SK-N-SH (cell line): ENCODE results near the gene NAGA. TPM values are rescaled to one million over a fixed set of nuclear protein-coding genes. Genes with fewer than 3 reads are reported as not detected.

Experiments used
- CTCF ChIA-PET: fragments of 300-600, 350-600 bp; formaldehyde crosslinking; extraction: SDS; loops from one replicate; lab custom pipeline; 2021; lab: Yijun Ruan, JAX
- POLR2A ChIA-PET: fragments of 350-600 bp; sonication (Branson Sonifier 250); formaldehyde crosslinking; extraction: SDS; loops from one replicate; lab custom pipeline; 2020; ENCODE audit warnings: antibody characterized with exemption, inconsistent platforms; lab: Yijun Ruan, JAX
- DNase-seq: peaks from one replicate; pipeline ENCODE4 v3.0.0; 2012
- H2AFZ ChIP-seq: fragments of 200-600 bp; sonication (generic); 2 replicates; pipeline ENCODE4 v1.8.1; 2016; ENCODE audit warnings: antibody characterized with exemption, mild to moderate bottlenecking, low read depth
- H3F3A ChIP-seq: fragments of 200-600 bp; sonication (generic); replicated peaks from 2 replicates; pipeline ENCODE3; 2016; ENCODE audit warnings: antibody characterized with exemption, mild to moderate bottlenecking; ENCODE audit not compliant: insufficient read depth
- H3K27ac ChIP-seq, 2 experiments: fragments of 200-500 bp in 1 of 2; fragments of 200-600 bp in 1 of 2; sonication (Bioruptor generic) in 1 of 2; sonication (generic), shearing (Covaris generic) in 1 of 2; 2 replicates each; pipeline versions ENCODE4 v1.5.1 to v1.6.1; 2014 to 2016; ENCODE audit warnings: low read depth in 2 of 2, inconsistent platforms in 1 of 2, low read length in 1 of 2, mild to moderate bottlenecking in 1 of 2, mixed read lengths in 1 of 2
- H3K27me3 ChIP-seq: fragments of 200-600 bp; sonication (generic), shearing (Covaris generic); 2 replicates; pipeline ENCODE4 v1.6.1; 2016; ENCODE audit warnings: mixed run types; ENCODE audit not compliant: insufficient read depth
- H3K36me3 ChIP-seq, 2 experiments: fragments of 200-500 bp in 1 of 2; fragments of 200-600 bp in 1 of 2; sonication (Bioruptor generic) in 1 of 2; sonication (generic) in 1 of 2; replicated peaks in 1 of 2; 2 replicates each; pipeline versions ENCODE3 to v1.5.1; 2014 to 2016; ENCODE audit warnings: low read length in 1 of 2, mild to moderate bottlenecking in 1 of 2; ENCODE audit not compliant: insufficient read depth in 2 of 2, control insufficient read depth in 1 of 2
- H3K4me1 ChIP-seq, 2 experiments: fragments of 200-500 bp in 1 of 2; fragments of 200-600 bp in 1 of 2; sonication (Bioruptor generic) in 1 of 2; sonication (generic), shearing (Covaris generic) in 1 of 2; 2 replicates each; pipeline versions ENCODE4 v1.5.1 to v1.6.1; 2014 to 2016; ENCODE audit warnings: low read depth in 1 of 2, low read length in 1 of 2, mixed run types in 1 of 2; ENCODE audit not compliant: insufficient read depth in 2 of 2, control insufficient read depth in 1 of 2
- H3K4me2 ChIP-seq: fragments of 200-600 bp; sonication (generic), shearing (Covaris generic); 2 replicates; pipeline ENCODE4 v1.6.1; 2017; ENCODE audit warnings: mixed run types
- H3K4me3 ChIP-seq, 2 experiments: fragments of 200-500 bp in 1 of 2; fragments of 200-600 bp in 1 of 2; sonication (Bioruptor generic) in 1 of 2; sonication (generic), shearing (Covaris generic) in 1 of 2; 2 replicates each; pipeline versions ENCODE4 v1.5.1 to v1.8.1; 2014 to 2016; ENCODE audit warnings: low read depth in 2 of 2, inconsistent platforms in 1 of 2, low read length in 1 of 2, mild to moderate bottlenecking in 1 of 2, mixed read lengths in 1 of 2, moderate library complexity in 1 of 2
- H3K79me2 ChIP-seq: fragments of 200-600 bp; sonication (generic); 2 replicates; pipeline ENCODE4 v1.8.1; 2017; ENCODE audit warnings: mild to moderate bottlenecking; ENCODE audit not compliant: insufficient read depth
- H3K9ac ChIP-seq: fragments of 200-600 bp; sonication (generic); 2 replicates; pipeline ENCODE4 v1.6.1; 2017; ENCODE audit warnings: mixed run types
- H3K9me2 ChIP-seq: fragments of 200-600 bp; sonication (generic); 2 replicates; pipeline ENCODE4 v1.6.1; 2017; ENCODE audit warnings: mixed run types
- H3K9me3 ChIP-seq: fragments of 200-600 bp; sonication (generic); 2 replicates; pipeline ENCODE4 v1.6.1; 2017; ENCODE audit warnings: mixed run types, mild to moderate bottlenecking, moderate library complexity
- H4K20me1 ChIP-seq: fragments of 200-600 bp; sonication (generic); 2 replicates; pipeline ENCODE4 v1.6.1; 2017; ENCODE audit warnings: mild to moderate bottlenecking, mixed run types; ENCODE audit not compliant: insufficient read depth
- ELF1 ChIP-seq: IDR thresholded peaks from 2 replicates; pipeline ENCODE4 v1.4.0; 2012
- EP300 ChIP-seq, 2 experiments: IDR thresholded peaks; 2 replicates each; pipeline versions ENCODE4 v1.4.0 to v1.6.1; 2012; ENCODE audit warnings: borderline replicate concordance in 1 of 2, low read depth in 1 of 2, low read length in 1 of 2
- FOXJ3 ChIP-seq: sonication (generic); formaldehyde crosslinking; IDR thresholded peaks from 2 replicates; pipeline ENCODE4 v1.5.1; 2020; ENCODE audit warnings: mild to moderate bottlenecking, missing genetic modification reagents
- MEF2A ChIP-seq: IDR thresholded peaks from 2 replicates; pipeline ENCODE4 v1.4.0; 2012; ENCODE audit warnings: low read depth, borderline replicate concordance
- MXI1 ChIP-seq: IDR thresholded peaks from 2 replicates; pipeline ENCODE4 v1.6.1; 2012; ENCODE audit warnings: mild to moderate bottlenecking, low read depth, low read length, improper control_type of control experiment
- TCF12 ChIP-seq: IDR thresholded peaks from 2 replicates; pipeline ENCODE4 v1.4.0; 2012
- WGBS: methylation state at CpG from one replicate; pipeline ENCODE4 v1.1.6; 2017; ENCODE audit warnings: low lambda C conversion rate; 5-methylcytosine and 5-hydroxymethylcytosine counted together
- polyA plus RNA-seq, 3 experiments: library from polyadenylated mRNA; depleted of rRNA; stranded (reverse); fragments of >200 nt; gene quantifications; 2 replicates each; pipeline ENCODE4 v1.2.3, GENCODE V29; 2012
- TF ChIP-seq, protein P1 (sequence below): IDR thresholded peaks from 2 replicates; pipeline ENCODE4 v1.6.1; 2012; ENCODE audit warnings: mild to moderate bottlenecking, low read depth, low read length, moderate library complexity
- TF ChIP-seq, protein P2 (sequence below): IDR thresholded peaks from 2 replicates; pipeline ENCODE4; 2012

NAGA gene
- polyA plus RNA-seq, 1 of the 3 experiments (the other 2 are of a cell fraction) = 16.8 TPM

GRCh38 chr22:42077486-42078125, 7.0 kb upstream of the NAGA start:
- 100% methylated on average over 2 of the region's 21 CpGs for WGBS
- ChIA-PET POLR2A (no interaction called here), CTCF (interaction anchor here (1.2 kb wide), 1 partner anchor 14 kb away, joined by 4 read pairs; no protein-coding TSS in a partner anchor)
- Histone ChIP-seq H3K4me3 (no peak overlapping the region), H3K9ac (no peak overlapping the region), H3K27ac (no peak overlapping the region; a peak in 1 of 4 replicates), H3K36me3 (no peaks in the 10 kb centered on the region), H3K9me3 (no peaks in the 10 kb centered on the region), H3K9me2 (no peaks in the 10 kb centered on the region), H3K4me1 (peaks cover 0 to 8% of the 10 kb centered on the region in 2 experiments; a peak in 2 of 4 replicates), H3K4me2 (no peak overlapping the region), H4K20me1 (no peaks in the 10 kb centered on the region), H3F3A (no peaks in the 10 kb centered on the region), H2AFZ (no peak overlapping the region), H3K27me3 (no peaks in the 10 kb centered on the region), H3K79me2 (peaks cover 15% of the 10 kb centered on the region)
- no peak for TF ChIP-seq EP300 (IDR thresholded peaks at IDR 0.05; ENCODE audit: borderline replicate concordance in 1 of 2, low read depth in 1 of 2, low read length in 1 of 2)
- no peak for DNase-seq

GRCh38 chr22:42076764-42077485, 6.3 kb upstream of the NAGA start:
- H3K9me2 ChIP-seq = no peaks in the 10 kb centered on the region
- peaks cover 0 to 8% of the 10 kb centered on the region in 2 experiments; a peak in 2 of 4 replicates for H3K4me1 ChIP-seq
- TF ChIP-seq TCF12 = no peak
- no peak for TF ChIP-seq ELF1
- TF ChIP-seq, protein P1, sequence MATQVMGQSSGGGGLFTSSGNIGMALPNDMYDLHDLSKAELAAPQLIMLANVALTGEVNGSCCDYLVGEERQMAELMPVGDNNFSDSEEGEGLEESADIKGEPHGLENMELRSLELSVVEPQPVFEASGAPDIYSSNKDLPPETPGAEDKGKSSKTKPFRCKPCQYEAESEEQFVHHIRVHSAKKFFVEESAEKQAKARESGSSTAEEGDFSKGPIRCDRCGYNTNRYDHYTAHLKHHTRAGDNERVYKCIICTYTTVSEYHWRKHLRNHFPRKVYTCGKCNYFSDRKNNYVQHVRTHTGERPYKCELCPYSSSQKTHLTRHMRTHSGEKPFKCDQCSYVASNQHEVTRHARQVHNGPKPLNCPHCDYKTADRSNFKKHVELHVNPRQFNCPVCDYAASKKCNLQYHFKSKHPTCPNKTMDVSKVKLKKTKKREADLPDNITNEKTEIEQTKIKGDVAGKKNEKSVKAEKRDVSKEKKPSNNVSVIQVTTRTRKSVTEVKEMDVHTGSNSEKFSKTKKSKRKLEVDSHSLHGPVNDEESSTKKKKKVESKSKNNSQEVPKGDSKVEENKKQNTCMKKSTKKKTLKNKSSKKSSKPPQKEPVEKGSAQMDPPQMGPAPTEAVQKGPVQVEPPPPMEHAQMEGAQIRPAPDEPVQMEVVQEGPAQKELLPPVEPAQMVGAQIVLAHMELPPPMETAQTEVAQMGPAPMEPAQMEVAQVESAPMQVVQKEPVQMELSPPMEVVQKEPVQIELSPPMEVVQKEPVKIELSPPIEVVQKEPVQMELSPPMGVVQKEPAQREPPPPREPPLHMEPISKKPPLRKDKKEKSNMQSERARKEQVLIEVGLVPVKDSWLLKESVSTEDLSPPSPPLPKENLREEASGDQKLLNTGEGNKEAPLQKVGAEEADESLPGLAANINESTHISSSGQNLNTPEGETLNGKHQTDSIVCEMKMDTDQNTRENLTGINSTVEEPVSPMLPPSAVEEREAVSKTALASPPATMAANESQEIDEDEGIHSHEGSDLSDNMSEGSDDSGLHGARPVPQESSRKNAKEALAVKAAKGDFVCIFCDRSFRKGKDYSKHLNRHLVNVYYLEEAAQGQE = no peak
- TF ChIP-seq, protein P2, sequence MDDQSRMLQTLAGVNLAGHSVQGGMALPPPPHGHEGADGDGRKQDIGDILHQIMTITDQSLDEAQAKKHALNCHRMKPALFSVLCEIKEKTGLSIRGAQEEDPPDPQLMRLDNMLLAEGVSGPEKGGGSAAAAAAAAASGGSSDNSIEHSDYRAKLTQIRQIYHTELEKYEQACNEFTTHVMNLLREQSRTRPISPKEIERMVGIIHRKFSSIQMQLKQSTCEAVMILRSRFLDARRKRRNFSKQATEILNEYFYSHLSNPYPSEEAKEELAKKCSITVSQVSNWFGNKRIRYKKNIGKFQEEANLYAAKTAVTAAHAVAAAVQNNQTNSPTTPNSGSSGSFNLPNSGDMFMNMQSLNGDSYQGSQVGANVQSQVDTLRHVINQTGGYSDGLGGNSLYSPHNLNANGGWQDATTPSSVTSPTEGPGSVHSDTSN = no peak
- TF ChIP-seq FOXJ3 = no peak
- TF ChIP-seq MXI1 = no peak
- no peak for TF ChIP-seq MEF2A
- no peaks in the 10 kb centered on the region for H3K27me3 ChIP-seq
- WGBS = 88% methylated on average over 10 of the region's 20 CpGs
- no peaks in the 10 kb centered on the region for H3F3A ChIP-seq
- POLR2A ChIA-PET = interaction anchor here (0.7 kb wide), 1 partner anchor 42 kb away, joined by 3 read pairs; no protein-coding TSS in a partner anchor
- no peaks in the 10 kb centered on the region for H3K9me3 ChIP-seq
- H3K4me2 ChIP-seq = no peak overlapping the region
- no peaks in the 10 kb centered on the region for H4K20me1 ChIP-seq
- no peaks in the 10 kb centered on the region for H3K36me3 ChIP-seq
- no peak overlapping the region for H3K9ac ChIP-seq
- CTCF ChIA-PET = no interaction called here
- no peak for DNase-seq
- H3K79me2 ChIP-seq = peaks cover 15% of the 10 kb centered on the region
- no peak overlapping the region for H2AFZ ChIP-seq
- no peak overlapping the region for H3K4me3 ChIP-seq
- no peak overlapping the region for H3K27ac ChIP-seq
